ENCODE data around the gene TMF1. TPM values are rescaled to one million over a fixed set of nuclear protein-coding genes. Genes with fewer than 3 reads are reported as not detected.

The TMF1 gene
- total RNA-seq (10 to 100 TPM; 16.8 to 41.9 (median 27.3) TPM), polyA plus RNA-seq (10 to 100 TPM in 1 of 3 donors, 1 to 10 TPM in 2; 6.9 to 38.1 (median 9.8) TPM)
- long read RNA-seq, donor 1, partial matches to known transcripts, result 15 of 15 reads
- long read RNA-seq, donor 1, other reads (novel, unspliced or antisense), result 0 of 15 reads
- long read RNA-seq, donor 2, full-length matches to known transcripts, result 1 of 10 reads
- long read RNA-seq, donor 2, partial matches to known transcripts, result 9 of 10 reads
- long read RNA-seq, donor 2, other reads (novel, unspliced or antisense), result 0 of 10 reads
- long read RNA-seq, donor 3, partial matches to known transcripts, result 5 of 5 reads
- long read RNA-seq, donor 3, other reads (novel, unspliced or antisense), result 0 of 5 reads
- long read RNA-seq, donor 4, partial matches to known transcripts, result 38 of 40 reads
- long read RNA-seq, donor 4, other reads (novel, unspliced or antisense), result 2 of 40 reads
- long read RNA-seq, donor 5, full-length matches to known transcripts, result 20 of 24 reads
- long read RNA-seq, donor 5, partial matches to known transcripts, result 1 of 24 reads
- long read RNA-seq, donor 5, other reads (novel, unspliced or antisense), result 3 of 24 reads
- long read RNA-seq, donor 6, partial matches to known transcripts, result 32 of 32 reads
- long read RNA-seq, donor 6, other reads (novel, unspliced or antisense), result 0 of 32 reads
- long read RNA-seq, donor 7, result 0 reads
- long read RNA-seq, donor 8, full-length matches to known transcripts, result 1 of 9 reads
- long read RNA-seq, donor 8, partial matches to known transcripts, result 8 of 9 reads
- long read RNA-seq, donor 8, other reads (novel, unspliced or antisense), result 0 of 9 reads
- long read RNA-seq, donor 9, full-length matches to known transcripts, result 2 of 9 reads
- long read RNA-seq, donor 9, partial matches to known transcripts, result 7 of 9 reads
- long read RNA-seq, donor 9, other reads (novel, unspliced or antisense), result 0 of 9 reads
- long read RNA-seq, donor 10, full-length matches to known transcripts, result 1 of 1 reads
- long read RNA-seq, donor 10, partial matches to known transcripts, result 0 of 1 reads
- long read RNA-seq, donor 10, other reads (novel, unspliced or antisense), result 0 of 1 reads

- DNase-seq, result peak; percentile 97 to 100 (median 99)
- peak; percentile 67 to 87 for TF ChIP-seq POLR2A (IDR thresholded peaks at IDR 0.05)
- TF ChIP-seq, protein P1, sequence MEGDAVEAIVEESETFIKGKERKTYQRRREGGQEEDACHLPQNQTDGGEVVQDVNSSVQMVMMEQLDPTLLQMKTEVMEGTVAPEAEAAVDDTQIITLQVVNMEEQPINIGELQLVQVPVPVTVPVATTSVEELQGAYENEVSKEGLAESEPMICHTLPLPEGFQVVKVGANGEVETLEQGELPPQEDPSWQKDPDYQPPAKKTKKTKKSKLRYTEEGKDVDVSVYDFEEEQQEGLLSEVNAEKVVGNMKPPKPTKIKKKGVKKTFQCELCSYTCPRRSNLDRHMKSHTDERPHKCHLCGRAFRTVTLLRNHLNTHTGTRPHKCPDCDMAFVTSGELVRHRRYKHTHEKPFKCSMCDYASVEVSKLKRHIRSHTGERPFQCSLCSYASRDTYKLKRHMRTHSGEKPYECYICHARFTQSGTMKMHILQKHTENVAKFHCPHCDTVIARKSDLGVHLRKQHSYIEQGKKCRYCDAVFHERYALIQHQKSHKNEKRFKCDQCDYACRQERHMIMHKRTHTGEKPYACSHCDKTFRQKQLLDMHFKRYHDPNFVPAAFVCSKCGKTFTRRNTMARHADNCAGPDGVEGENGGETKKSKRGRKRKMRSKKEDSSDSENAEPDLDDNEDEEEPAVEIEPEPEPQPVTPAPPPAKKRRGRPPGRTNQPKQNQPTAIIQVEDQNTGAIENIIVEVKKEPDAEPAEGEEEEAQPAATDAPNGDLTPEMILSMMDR (IDR thresholded peaks at IDR 0.05), result no peak
- intact Hi-C loops (cut with DNase I), result no loop called here
- Histone ChIP-seq H3K36me3 (replicated peaks in 1 of 2) (peaks cover 0 to 30% of the 10 kb centered on the region in 2 donors), H3K27me3 (no peaks in the 10 kb centered on the region), H3K4me3 (peak within 1 kb of the TSS; percentile 5 to 81 (median 62)), H3K27ac (peak within 1 kb of the TSS; percentile 80 to 98 (median 90)), H3K9me3 (replicated peaks in 1 of 3) (no peaks in the 10 kb centered on the region), H3K4me1 (replicated peaks in 1 of 2) (peaks cover 0 to 29% of the 10 kb centered on the region in 2 donors)
- 0% methylated on average over 10 to 45 of the region's 45 CpGs for WGBS, 4 donors
Measured at GRCh38 chr3:69051756-69052471, at the start of gene TMF1. Gene TMF1 (minus strand): TSS chr3:69052333. CDS start chr3:69052086, 247 bp downstream.

- Histone ChIP-seq H3K36me3 (replicated peaks in 1 of 2) (peaks cover 0 to 29% of the 10 kb centered on the region in 2 donors), H3K9me3 (replicated peaks in 1 of 3) (no peaks in the 10 kb centered on the region), H3K4me3 (no peak overlapping the region), H3K27me3 (no peaks in the 10 kb centered on the region), H3K27ac (no peak overlapping the region), H3K4me1 (replicated peaks in 1 of 2) (peaks cover 20 to 44% of the 10 kb centered on the region in 2 donors)
- TF ChIP-seq, protein P1 (IDR thresholded peaks at IDR 0.05), result no peak
- TF ChIP-seq POLR2A (IDR thresholded peaks at IDR 0.05), result no peak
- DNase-seq, result no peak
- intact Hi-C loops (cut with DNase I), result no loop called here
- 89 to 94% (median 91%) methylated on average over 4 of the region's 4 CpGs for WGBS, 4 donors
Measured at GRCh38 chr3:69099576-69099975, 47.4 kb upstream of the TMF1 start.

GRCh38 chr3:69097407-69098086, 45.4 kb upstream of the TMF1 start:
- no peak overlapping the region for H3K4me3 ChIP-seq
- peak overlapping the region in 2 of 5 donors; percentile 8 to 85 for H3K27ac ChIP-seq
- DNase-seq, result no peak
- WGBS, 4 donors, result 86 to 92% (median 88%) methylated on average over 9 of the region's 9 CpGs
- H3K27me3 ChIP-seq, result no peaks in the 10 kb centered on the region
- peaks cover 38 to 65% of the 10 kb centered on the region in 2 donors for H3K4me1 ChIP-seq (replicated peaks in 1 of 2)
- no peak for TF ChIP-seq POLR2A (IDR thresholded peaks at IDR 0.05)
- H3K9me3 ChIP-seq (replicated peaks in 1 of 3), result no peaks in the 10 kb centered on the region
- intact Hi-C loops (cut with DNase I), result no loop called here
- peaks cover 0 to 10% of the 10 kb centered on the region in 2 donors for H3K36me3 ChIP-seq (replicated peaks in 1 of 2)

DNA sequence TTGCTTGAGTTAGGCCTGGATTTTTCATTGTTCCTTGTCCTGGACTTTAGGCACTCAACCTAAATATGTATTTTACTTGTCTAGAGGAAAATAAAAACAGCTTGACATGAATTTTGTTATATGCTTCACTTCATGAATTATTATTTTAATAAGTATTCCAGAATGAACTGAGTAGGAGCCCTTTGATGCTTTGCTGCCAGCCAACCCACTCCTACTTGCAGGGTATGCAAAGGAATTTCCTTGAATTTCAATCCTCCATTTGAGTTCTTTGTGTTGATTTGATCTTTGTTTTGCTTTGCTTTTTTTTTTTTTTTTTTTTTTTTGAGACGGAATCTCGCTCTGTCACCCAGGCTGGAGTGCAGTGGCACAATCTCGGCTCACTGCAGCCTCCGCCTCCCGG, 44.2 kb upstream of the TMF1 start:
- H3K27me3 ChIP-seq, result no peaks in the 10 kb centered on the region
- H3K9me3 ChIP-seq (replicated peaks in 1 of 3), result no peaks in the 10 kb centered on the region
- TF ChIP-seq, protein P1 (IDR thresholded peaks at IDR 0.05), result no peak
- no peak for TF ChIP-seq POLR2A (IDR thresholded peaks at IDR 0.05)
- DNase-seq, result no peak
- H3K4me1 ChIP-seq (replicated peaks in 1 of 2), result peaks cover 50 to 77% of the 10 kb centered on the region in 2 donors
- H3K4me3 ChIP-seq, result no peak overlapping the region
- 87 to 95% (median 90%) methylated on average over 3 to 5 of the region's 5 CpGs for WGBS, 4 donors
- intact Hi-C loops (cut with DNase I), result no loop called here
- H3K36me3 ChIP-seq (replicated peaks in 1 of 2), result no peaks in the 10 kb centered on the region
- peak overlapping the region in 4 of 5 donors; percentile 22 to 85 (median 61) for H3K27ac ChIP-seq

All from adrenal gland (tissue), 19 donors.